ENCODE results near the gene FCHSD2. TPM values are rescaled to one million over a fixed set of nuclear protein-coding genes. Genes with fewer than 3 reads are reported as not detected.

FCHSD2 gene
- total and polyA plus RNA-seq, 9 of the 15 experiments (the other 6 are each of a cell fraction or from before 2014, with no cell fraction given) = 1.8 to 14.7 (median 6.4) TPM

GRCh38 chr11:73143126-73143838, 1.2 kb upstream of the FCHSD2 start (continued):
- TF ChIP-seq ZNF699 (CRISPR knock-in tag; IDR thresholded peaks at IDR 0.05; ENCODE audit: insufficient replicate concordance) (no peak), GTF2F1 (IDR thresholded peaks at IDR 0.05; ENCODE audit: low read depth, low read length) (no peak), ATF7 (IDR thresholded peaks at IDR 0.05) (peak; percentile 37; the same call in 1 of the 2 replicates), FOXP1 (CRISPR knock-in tag; IDR thresholded peaks at IDR 0.05) (no peak), USF2 (CRISPR knock-in tag; IDR thresholded peaks at IDR 0.05) (peak; percentile 40; the same call in 1 of the 2 replicates), THRAP3 (IDR thresholded peaks at IDR 0.05; ENCODE audit: borderline replicate concordance) (no peak), ESRRB (CRISPR knock-in tag; IDR thresholded peaks at IDR 0.05; ENCODE audit: borderline replicate concordance) (no peak), SMARCE1 (IDR thresholded peaks at IDR 0.05) (peak; percentile 72), CBX3 (IDR thresholded peaks at IDR 0.05; ENCODE audit: borderline replicate concordance in 1 of 2, low read length in 2 of 2) (no peak), RNF2 (IDR thresholded peaks at IDR 0.05) (peak; percentile 51; the same call in 1 of the 2 replicates), MTA2 (IDR thresholded peaks at IDR 0.05; ENCODE audit: low read depth) (peak; percentile 53; the same call in 1 of the 2 replicates), SOX6 (IDR thresholded peaks at IDR 0.05) (peak; percentile 35; the same call in 1 of the 2 replicates), EGR1 (conservative IDR thresholded peaks at IDR 0.05) (peak; percentile 28; the same call in 1 of the 2 replicates), TBL1XR1 (IDR thresholded peaks at IDR 0.05; ENCODE audit: low read length in 2 of 2) (0 out of 4 replicates have a peak, but pooled peaks of 1 of the 2 experiments have one; percentile 61), TAL1 (IDR thresholded peaks at IDR 0.05) (peak; percentile 60), ZNF280B (CRISPR knock-in tag; IDR thresholded peaks at IDR 0.05) (no peak), BCOR (IDR thresholded peaks at IDR 0.05) (0 out of 2 replicates have a peak, but pooled peaks have one; percentile 16), NCOR1 (IDR thresholded peaks at IDR 0.05) (peak; percentile 25; the same call in 1 of the 2 replicates), DPF2 (IDR thresholded peaks at IDR 0.05) (peak; percentile 77), E2F8 (IDR thresholded peaks at IDR 0.05; ENCODE audit: low read depth, partially characterized antibody) (no peak), ZFX (CRISPR knock-in tag; IDR thresholded peaks at IDR 0.05) (peak; percentile 70), PTTG1 (tag; IDR thresholded peaks at IDR 0.05; ENCODE audit: low read depth) (no peak), E2F6 (IDR thresholded peaks at IDR 0.05; ENCODE audit: borderline replicate concordance in 1 of 2, extremely low read depth in 1 of 2, insufficient read depth in 1 of 2, insufficient read length in 1 of 2, low read depth in 1 of 2, low read length in 1 of 2, poor library complexity in 1 of 2, severe bottlenecking in 1 of 2) (peak in 1 of 2 experiments; percentile 11), MAFK (IDR thresholded peaks at IDR 0.05; ENCODE audit: low read length) (0 out of 2 replicates have a peak, but pooled peaks have one; percentile 22)

Measured in K562 (cell line).